ENCODE measurements around the gene CCDC92B. TPM values are rescaled to one million over a fixed set of nuclear protein-coding genes. Genes with fewer than 3 reads are reported as not detected.
A peak's percentile ranks its signal among the peaks of the same experiment; 100 is the strongest.

Gene CCDC92B
- total RNA-seq, 1 donor from 2014 or later, result 0.16 TPM

GRCh38 chr17:2751491-2751890 lies 2.0 kb upstream of the CCDC92B start:
- intact Hi-C loops (cut with micrococcal nuclease), result no loop called here
- Histone ChIP-seq H3K36me3 (no peaks in the 10 kb centered on the region), H3K9me3 (replicated peaks) (no peaks in the 10 kb centered on the region), H3K4me3 (no peak overlapping the region), H3K27ac (replicated peaks) (no peak overlapping the region), H3K27me3 (ENCODE audit: low read depth) (peaks cover 100% of the 10 kb centered on the region), H3K4me1 (peaks cover 24% of the 10 kb centered on the region)
- no peak for TF ChIP-seq CTCF (IDR thresholded peaks at IDR 0.05; ENCODE audit: borderline replicate concordance)
- DNase-seq, result no peak

- peaks cover 17% of the 10 kb centered on the region for H3K4me1 ChIP-seq
- H3K9me3 ChIP-seq (replicated peaks), result no peaks in the 10 kb centered on the region
- peaks cover 100% of the 10 kb centered on the region for H3K27me3 ChIP-seq (ENCODE audit: low read depth)
- no peak overlapping the region for H3K4me3 ChIP-seq
- H3K36me3 ChIP-seq, result no peaks in the 10 kb centered on the region
- no peak for TF ChIP-seq CTCF (IDR thresholded peaks at IDR 0.05; ENCODE audit: borderline replicate concordance)
- no peak for DNase-seq
- intact Hi-C loops (cut with micrococcal nuclease), result no loop called here
- H3K27ac ChIP-seq (replicated peaks), result no peak overlapping the region
These were observed 1.3 kb upstream of the CCDC92B start for GRCh38 chr17:2750721-2751120.

GRCh38 chr17:2749784-2750181 lies 331 bp upstream of the CCDC92B start:
- peak; percentile 67 for DNase-seq
- no peak for TF ChIP-seq CTCF (IDR thresholded peaks at IDR 0.05; ENCODE audit: borderline replicate concordance)
- peaks cover 100% of the 10 kb centered on the region for H3K27me3 ChIP-seq (ENCODE audit: low read depth)
- intact Hi-C loops (cut with micrococcal nuclease), result no loop called here
- no peaks in the 10 kb centered on the region for H3K9me3 ChIP-seq (replicated peaks)
- peak overlapping the region; percentile 49 for H3K4me3 ChIP-seq
- peaks cover 12% of the 10 kb centered on the region for H3K4me1 ChIP-seq
- no peaks in the 10 kb centered on the region for H3K36me3 ChIP-seq
- H3K27ac ChIP-seq (replicated peaks), result no peak overlapping the region

GRCh38 chr17:2745317-2746037 lies 4.0 kb downstream of the CCDC92B start:
- H3K27me3 ChIP-seq (ENCODE audit: low read depth), result peaks cover 85% of the 10 kb centered on the region

GRCh38 chr17:2737693-2738092 lies 11.8 kb downstream of the CCDC92B start:
- intact Hi-C loops (cut with micrococcal nuclease), result no loop called here

More at GRCh38 chr17:2745317-2746037, 4.0 kb downstream of the CCDC92B start:
- no peaks in the 10 kb centered on the region for H3K9me3 ChIP-seq (replicated peaks)
- H3K36me3 ChIP-seq, result no peaks in the 10 kb centered on the region
- peak; percentile 29 for DNase-seq
- peaks cover 12% of the 10 kb centered on the region for H3K4me1 ChIP-seq
- H3K4me3 ChIP-seq, result no peak overlapping the region
- no peak for TF ChIP-seq CTCF (IDR thresholded peaks at IDR 0.05; ENCODE audit: borderline replicate concordance)
- intact Hi-C loops (cut with micrococcal nuclease), result no loop called here
- H3K27ac ChIP-seq (replicated peaks), result no peak overlapping the region

More at GRCh38 chr17:2737693-2738092, 11.8 kb downstream of the CCDC92B start:
- H3K27me3 ChIP-seq (ENCODE audit: low read depth), result peaks cover 9% of the 10 kb centered on the region
- H3K36me3 ChIP-seq, result no peaks in the 10 kb centered on the region
- H3K9me3 ChIP-seq (replicated peaks), result no peaks in the 10 kb centered on the region
- no peaks in the 10 kb centered on the region for H3K4me1 ChIP-seq
- H3K27ac ChIP-seq (replicated peaks), result no peak overlapping the region
- no peak overlapping the region for H3K4me3 ChIP-seq
- no peak for TF ChIP-seq CTCF (IDR thresholded peaks at IDR 0.05; ENCODE audit: borderline replicate concordance)
- DNase-seq, result no peak
